T-helper 2 cell treated with Interferon-gamma antibody and Interleukin-4, amounts not matched to agents 5 μg/mL and 100 μg/mL, for 36 hours (primary cell): ENCODE results near the gene CST2.
"Not testable (repeated sequence)": the region's sequence is repeated elsewhere in the genome, so short reads cannot be mapped to it uniquely, and the experiment has no call there.

Source experiments
- DNase-seq: peaks from one replicate; pipeline ENCODE4 v3.0.0; 2021; ENCODE audit warnings: low spot score
- H3K27ac Mint-ChIP-seq: one replicate; pipeline ENCODE4 v1.8.0; 2021; ENCODE audit warnings: mild to moderate bottlenecking, mixed read lengths
- H3K27me3 Mint-ChIP-seq: one replicate; pipeline ENCODE4 v1.8.0; 2021; ENCODE audit warnings: low read depth, mixed read lengths
- H3K36me3 Mint-ChIP-seq: one replicate; pipeline ENCODE4 v1.8.0; 2021; ENCODE audit warnings: low read depth, mixed read lengths
- H3K4me1 Mint-ChIP-seq: one replicate; pipeline ENCODE4 v1.8.0; 2021; ENCODE audit warnings: low read depth, mixed read lengths
- H3K4me3 Mint-ChIP-seq: one replicate; pipeline ENCODE4 v1.8.0; 2022; ENCODE audit warnings: mild to moderate bottlenecking, moderate library complexity, mixed read lengths
- H3K9me3 Mint-ChIP-seq: one replicate; pipeline ENCODE4 v1.8.0; 2021; ENCODE audit warnings: mixed read lengths

Gene CST2, protein sequence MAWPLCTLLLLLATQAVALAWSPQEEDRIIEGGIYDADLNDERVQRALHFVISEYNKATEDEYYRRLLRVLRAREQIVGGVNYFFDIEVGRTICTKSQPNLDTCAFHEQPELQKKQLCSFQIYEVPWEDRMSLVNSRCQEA

DNA sequence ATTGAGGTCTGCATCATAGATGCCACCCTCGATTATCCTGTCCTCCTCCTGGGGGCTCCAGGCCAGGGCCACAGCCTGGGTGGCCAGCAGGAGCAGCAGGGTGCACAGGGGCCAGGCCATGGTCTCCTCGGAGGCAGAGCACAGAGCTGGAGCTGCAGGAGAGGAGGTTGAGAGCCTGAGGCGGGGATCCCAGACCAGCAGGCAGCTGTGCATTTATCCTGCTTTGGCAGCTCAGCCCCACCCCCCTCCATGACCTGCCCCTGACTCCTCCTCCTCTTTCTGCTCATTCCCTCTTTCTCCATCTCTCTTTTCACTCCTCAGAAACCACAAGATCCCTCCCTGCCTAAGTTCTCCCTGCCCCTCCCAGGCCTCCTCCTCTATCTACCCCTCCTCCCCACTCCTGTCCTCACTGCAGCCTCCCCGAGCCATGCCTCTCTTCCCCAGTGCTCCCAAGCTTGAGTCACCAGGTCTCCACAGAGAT lies at the start of gene CST2:
Gene CST2, minus strand, starts transcription at position 189 of the 481 bp plus-strand sequence. Its CDS starts 69 bp downstream, at position 120.
- no peaks in the 10 kb centered on the region for H3K27me3 Mint-ChIP-seq
- no peaks in the 10 kb centered on the region for H3K36me3 Mint-ChIP-seq
- H3K9me3 Mint-ChIP-seq: no peaks in the 10 kb centered on the region
- no peak within 1 kb of the TSS for H3K27ac Mint-ChIP-seq
- no peak for DNase-seq
- no peak within 1 kb of the TSS for H3K4me3 Mint-ChIP-seq
- no peaks in the 10 kb centered on the region for H3K4me1 Mint-ChIP-seq

- H3K9me3 Mint-ChIP-seq: no peaks in the 10 kb centered on the region
- no peak overlapping the region for H3K4me3 Mint-ChIP-seq
- peaks cover 2% of the 10 kb centered on the region for H3K27me3 Mint-ChIP-seq
- H3K4me1 Mint-ChIP-seq: no peaks in the 10 kb centered on the region
- DNase-seq: no peak
- no peak overlapping the region for H3K27ac Mint-ChIP-seq
- H3K36me3 Mint-ChIP-seq: no peaks in the 10 kb centered on the region
Observed at GRCh38 chr20:23875606-23876237, 49.2 kb upstream of the CST2 start.

DNA sequence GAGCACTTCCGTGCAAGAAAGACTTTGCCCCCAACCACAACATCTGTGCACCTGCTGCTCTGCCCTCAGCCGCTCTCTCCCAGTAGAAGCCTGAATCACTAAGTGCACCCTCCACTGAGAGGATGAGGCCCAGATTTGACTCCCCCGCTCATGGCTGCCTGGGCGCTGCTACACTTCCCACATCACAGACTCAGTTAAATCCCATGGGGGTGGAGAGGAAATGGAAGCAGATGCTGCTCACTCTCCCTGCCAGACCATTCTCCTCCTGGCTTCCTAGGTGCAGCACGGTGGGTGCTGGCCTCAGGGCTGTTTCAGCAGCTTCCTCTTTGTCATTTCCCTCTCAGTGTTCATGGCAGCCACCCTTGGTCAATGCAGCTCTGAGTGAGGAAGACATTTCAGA lies 48.2 kb upstream of the CST2 start:
- Mint-ChIP-seq H3K4me3 (no peak overlapping the region), H3K27me3 (peaks cover 2% of the 10 kb centered on the region), H3K27ac (no peak overlapping the region), H3K9me3 (no peaks in the 10 kb centered on the region), H3K4me1 (no peaks in the 10 kb centered on the region), H3K36me3 (no peaks in the 10 kb centered on the region)
- DNase-seq: no peak

DNA sequence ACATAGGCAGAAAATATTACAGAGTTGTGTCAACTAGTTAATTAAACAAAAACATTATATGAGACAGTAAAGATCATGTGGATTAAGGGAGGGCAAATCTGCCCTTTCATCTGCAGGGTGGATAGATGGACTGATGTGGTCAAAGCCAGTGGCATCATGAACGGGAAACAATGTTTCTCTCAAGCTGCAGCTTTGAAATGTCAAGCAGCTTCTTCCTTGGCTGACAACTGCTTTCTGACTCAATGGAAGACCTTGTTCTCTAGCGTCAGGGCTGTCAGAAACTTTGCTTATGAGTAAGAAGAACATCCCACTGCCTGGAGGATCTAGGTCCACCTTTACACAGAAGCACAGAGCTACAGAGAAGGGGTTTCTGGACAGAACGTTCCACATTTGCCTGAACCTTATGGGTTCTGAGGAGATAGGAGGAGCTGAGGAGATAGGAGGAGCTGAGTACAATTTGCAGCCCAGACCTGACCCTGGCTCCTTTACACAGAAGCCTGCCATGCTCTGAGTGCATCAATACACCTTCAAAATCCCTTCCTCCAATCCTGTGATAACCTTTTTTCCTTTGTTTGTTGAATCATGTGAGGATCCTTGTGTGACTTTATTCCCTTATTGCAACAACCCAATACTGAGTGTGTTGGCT lies 47.0 kb upstream of the CST2 start:
- Mint-ChIP-seq H3K36me3 (no peaks in the 10 kb centered on the region), H3K27ac (no peak overlapping the region), H3K4me3 (no peak overlapping the region), H3K27me3 (peaks cover 13% of the 10 kb centered on the region), H3K9me3 (no peaks in the 10 kb centered on the region), H3K4me1 (no peaks in the 10 kb centered on the region)
- no peak for DNase-seq

DNA sequence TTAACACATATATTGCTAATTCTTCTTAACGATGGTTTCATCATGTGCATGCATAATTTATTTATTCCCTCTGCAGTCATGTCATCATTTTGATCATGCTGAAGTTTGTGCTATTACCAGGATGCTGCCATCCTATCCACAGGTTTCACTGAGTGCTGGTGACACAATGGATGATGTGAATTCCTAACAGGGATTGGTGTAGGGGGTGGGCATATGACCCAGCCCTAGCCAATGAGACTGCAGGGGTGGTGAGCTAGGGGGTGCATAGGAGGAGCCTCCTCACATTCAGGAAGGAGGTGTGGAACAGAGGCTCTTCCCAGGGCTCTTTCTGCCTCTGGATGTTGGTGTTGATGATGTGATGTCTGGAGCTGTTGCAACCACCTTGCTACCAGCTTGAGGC lies 45.5 kb upstream of the CST2 start:
- Mint-ChIP-seq H3K4me1 (no peaks in the 10 kb centered on the region), H3K4me3 (no peak overlapping the region), H3K9me3 (no peaks in the 10 kb centered on the region), H3K27me3 (peaks cover 18% of the 10 kb centered on the region), H3K36me3 (no peaks in the 10 kb centered on the region), H3K27ac (no peak overlapping the region)
- no peak for DNase-seq

DNA sequence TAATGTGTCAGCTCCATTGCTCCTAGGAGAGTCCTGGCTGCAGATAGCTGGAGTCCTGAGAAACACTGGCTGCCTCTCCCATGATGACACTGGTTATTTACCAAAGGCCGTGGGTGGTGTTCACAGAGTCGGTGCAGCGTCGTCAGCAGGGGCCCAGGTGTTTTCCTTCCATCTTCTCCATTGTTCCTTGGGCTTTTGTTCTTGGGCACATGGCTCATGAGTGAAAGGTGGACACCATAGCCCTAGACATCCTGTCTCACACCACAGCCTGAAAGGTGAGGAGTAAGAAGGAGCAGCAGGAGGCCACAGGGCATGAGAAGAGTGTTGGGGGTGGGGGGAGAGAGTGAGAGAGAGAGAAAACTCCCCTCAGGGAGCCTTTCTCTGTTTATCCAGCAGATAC lies 43.9 kb upstream of the CST2 start:
- H3K4me3 Mint-ChIP-seq: no peak overlapping the region
- no peak for DNase-seq
- no peak overlapping the region for H3K27ac Mint-ChIP-seq
- peaks cover 29% of the 10 kb centered on the region for H3K27me3 Mint-ChIP-seq
- H3K4me1 Mint-ChIP-seq: no peaks in the 10 kb centered on the region
- no peaks in the 10 kb centered on the region for H3K36me3 Mint-ChIP-seq
- H3K9me3 Mint-ChIP-seq: no peaks in the 10 kb centered on the region

GRCh38 chr20:23869520-23869919 lies 43.0 kb upstream of the CST2 start:
- Mint-ChIP-seq H3K27me3 (peaks cover 29% of the 10 kb centered on the region), H3K27ac (no peak overlapping the region), H3K9me3 (no peaks in the 10 kb centered on the region), H3K4me1 (no peaks in the 10 kb centered on the region), H3K4me3 (no peak overlapping the region), H3K36me3 (no peaks in the 10 kb centered on the region)
- DNase-seq: no peak

DNA sequence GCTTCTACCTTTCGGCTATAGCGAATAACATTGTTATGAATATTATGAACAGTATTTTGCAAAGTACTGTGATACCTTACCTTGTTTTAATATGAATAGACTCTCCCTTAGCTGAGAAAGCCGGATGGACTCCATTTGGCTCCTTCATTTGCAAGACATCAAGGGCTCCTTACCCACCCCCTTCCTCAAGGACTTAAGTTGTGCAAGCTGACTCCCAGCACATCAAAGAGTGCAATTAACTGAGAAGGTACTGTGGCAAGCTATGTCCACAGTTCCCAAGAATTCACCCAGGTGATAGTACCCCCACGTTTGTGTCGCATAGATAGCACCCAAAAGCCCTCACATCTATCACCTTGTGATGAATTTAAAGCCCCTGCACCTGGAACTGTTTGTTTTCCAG lies 41.8 kb upstream of the CST2 start:
- no peak overlapping the region for H3K27ac Mint-ChIP-seq
- H3K27me3 Mint-ChIP-seq: peaks cover 27% of the 10 kb centered on the region
- H3K4me3 Mint-ChIP-seq: no peak overlapping the region
- DNase-seq: no peak
- H3K36me3 Mint-ChIP-seq: no peaks in the 10 kb centered on the region
- no peaks in the 10 kb centered on the region for H3K4me1 Mint-ChIP-seq
- no peaks in the 10 kb centered on the region for H3K9me3 Mint-ChIP-seq

DNA sequence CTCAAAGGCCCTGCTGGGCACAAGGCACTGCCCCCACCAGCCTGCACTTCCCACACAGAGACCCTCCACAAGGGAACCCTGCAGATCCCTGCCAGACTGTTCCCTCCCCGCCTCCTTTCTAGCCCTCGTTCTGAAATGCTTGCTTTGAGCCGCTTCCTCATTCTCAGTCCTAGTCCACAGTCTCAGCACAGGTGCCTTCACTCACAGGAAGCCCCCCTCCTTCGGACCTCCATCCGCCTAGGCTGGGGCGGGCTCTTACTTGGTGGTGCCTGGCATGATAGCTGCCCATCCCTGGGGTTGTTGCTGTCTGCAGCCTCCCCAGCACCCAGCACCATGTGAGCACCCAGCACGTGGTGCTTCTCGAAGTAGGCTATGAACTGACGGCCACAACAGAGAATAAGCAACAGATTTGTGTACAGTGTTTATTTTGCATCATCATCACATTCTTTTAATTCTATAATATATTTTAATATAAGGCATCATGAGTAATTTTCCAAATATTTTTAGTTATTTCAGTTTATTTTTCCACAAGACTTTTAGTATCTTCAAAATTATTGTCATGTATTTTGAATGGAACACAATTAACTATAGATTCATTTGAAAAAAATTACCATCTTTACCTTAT lies 40.7 kb upstream of the CST2 start:
- peaks cover 27% of the 10 kb centered on the region for H3K27me3 Mint-ChIP-seq
- H3K9me3 Mint-ChIP-seq: no peaks in the 10 kb centered on the region
- H3K36me3 Mint-ChIP-seq: no peaks in the 10 kb centered on the region
- H3K27ac Mint-ChIP-seq: no peak overlapping the region
- H3K4me1 Mint-ChIP-seq: no peaks in the 10 kb centered on the region
- no peak for DNase-seq
- H3K4me3 Mint-ChIP-seq: no peak overlapping the region

- not testable (repeated sequence) for DNase-seq, H3K4me1 Mint-ChIP-seq, H3K36me3 Mint-ChIP-seq, H3K4me3 Mint-ChIP-seq, H3K27ac Mint-ChIP-seq, H3K9me3 Mint-ChIP-seq, H3K27me3 Mint-ChIP-seq
Observed at GRCh38 chr20:23860771-23861170, 34.2 kb upstream of the CST2 start.

DNA sequence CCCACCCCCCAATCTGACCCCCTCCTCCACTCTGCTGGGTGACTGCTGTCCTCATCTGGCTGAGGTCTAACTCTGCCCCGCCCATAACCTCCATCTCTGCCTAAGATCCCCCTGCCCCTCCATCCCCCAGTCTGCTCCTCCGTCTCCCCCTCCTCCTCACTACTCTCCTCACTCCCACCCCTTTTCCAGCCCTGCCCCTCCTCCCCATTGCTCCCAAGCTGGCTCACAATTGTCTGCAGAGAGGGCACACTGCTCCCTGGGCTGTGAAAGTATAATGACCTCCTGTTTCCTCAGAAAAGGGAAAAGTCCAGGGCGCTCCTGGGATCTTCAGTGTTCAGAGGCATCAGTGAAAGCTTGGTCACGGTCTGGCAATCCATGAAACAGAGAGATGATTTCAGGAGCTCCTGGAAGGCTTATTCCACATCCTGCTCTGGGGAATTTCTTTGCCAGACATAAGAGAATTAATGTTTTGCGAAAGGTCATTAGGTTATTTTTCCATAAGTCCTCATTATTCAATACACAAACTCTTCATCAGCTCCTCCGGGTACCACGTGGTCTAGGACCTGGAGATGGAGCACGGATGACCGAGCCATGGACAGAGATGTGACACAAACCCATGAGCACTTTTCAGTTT lies 31.6 kb upstream of the CST2 start:
- Mint-ChIP-seq H3K4me3 (no peak overlapping the region), H3K27me3 (no peaks in the 10 kb centered on the region), H3K27ac (no peak overlapping the region), H3K36me3 (no peaks in the 10 kb centered on the region), H3K9me3 (no peaks in the 10 kb centered on the region), H3K4me1 (no peaks in the 10 kb centered on the region)
- DNase-seq: no peak

DNA sequence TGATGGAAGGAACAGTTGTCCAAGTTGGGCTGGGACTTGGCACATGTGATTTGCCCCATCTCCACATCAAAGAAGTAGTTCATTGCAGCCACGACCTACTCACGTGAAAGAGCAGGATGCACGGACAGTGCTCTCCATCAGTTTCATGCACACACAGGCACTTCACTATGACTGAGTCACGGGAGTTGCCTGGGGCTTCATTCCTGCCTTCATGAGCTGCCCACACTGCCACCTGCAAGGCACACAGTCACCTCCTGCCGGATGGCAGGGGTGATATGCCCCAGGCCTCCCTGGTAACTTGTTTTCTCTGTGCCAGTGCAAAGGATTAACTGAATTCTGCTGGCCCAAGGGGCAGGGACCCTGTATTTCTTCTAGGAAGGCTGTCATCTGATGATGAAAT lies 30.2 kb upstream of the CST2 start:
- no peaks in the 10 kb centered on the region for H3K9me3 Mint-ChIP-seq
- DNase-seq: no peak
- no peak overlapping the region for H3K4me3 Mint-ChIP-seq
- H3K27me3 Mint-ChIP-seq: no peaks in the 10 kb centered on the region
- no peaks in the 10 kb centered on the region for H3K4me1 Mint-ChIP-seq
- H3K27ac Mint-ChIP-seq: no peak overlapping the region
- H3K36me3 Mint-ChIP-seq: no peaks in the 10 kb centered on the region

GRCh38 chr20:23856226-23856625 lies 29.7 kb upstream of the CST2 start:
- Mint-ChIP-seq H3K9me3 (no peaks in the 10 kb centered on the region), H3K27ac (no peak overlapping the region), H3K27me3 (no peaks in the 10 kb centered on the region), H3K4me1 (no peaks in the 10 kb centered on the region), H3K4me3 (no peak overlapping the region), H3K36me3 (no peaks in the 10 kb centered on the region)
- no peak for DNase-seq

- no peaks in the 10 kb centered on the region for H3K4me1 Mint-ChIP-seq
- H3K27ac Mint-ChIP-seq: no peak overlapping the region
- H3K4me3 Mint-ChIP-seq: no peak overlapping the region
- H3K27me3 Mint-ChIP-seq: peaks cover 6% of the 10 kb centered on the region
- no peaks in the 10 kb centered on the region for H3K9me3 Mint-ChIP-seq
- H3K36me3 Mint-ChIP-seq: no peaks in the 10 kb centered on the region
- DNase-seq: no peak
Observed at GRCh38 chr20:23841693-23842092, 15.2 kb upstream of the CST2 start.
